Medulla oblongata (tissue), 1 donor: ENCODE measurements around the gene DHX34.
"Not testable (repeated sequence)": the region's sequence is repeated elsewhere in the genome, so short reads cannot be mapped to it uniquely, and the experiment has no call there.

Experiments
- DNase-seq: peaks from one replicate; pipeline ENCODE4 v3.0.0-alpha.2; 2015; ENCODE audit errors: extremely low spot score

Gene DHX34

GRCh38 chr19:47363758-47364531, 14.8 kb downstream of the DHX34 start:
- no peak for DNase-seq

DNA sequence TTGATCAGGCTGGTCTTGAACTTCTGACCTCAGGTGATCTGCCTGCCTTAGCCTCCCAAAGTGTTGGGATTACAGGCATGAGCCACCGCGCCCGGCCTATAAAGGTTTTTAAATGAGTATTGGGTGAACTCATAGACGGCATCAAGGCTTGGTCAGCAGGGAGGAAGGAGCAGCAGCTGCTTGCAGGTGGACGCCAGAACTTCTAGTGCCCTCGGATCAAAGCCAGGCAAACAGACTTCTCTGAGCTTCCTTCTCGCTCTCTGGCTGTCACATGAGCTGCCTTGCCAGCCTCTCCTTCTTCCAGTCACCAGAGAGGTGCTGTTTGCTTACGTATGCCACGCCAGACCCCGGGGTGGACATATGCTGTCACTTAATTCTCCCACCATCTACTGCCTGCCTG, 16.3 kb downstream of the DHX34 start:
- not testable (repeated sequence) for DNase-seq

DNA sequence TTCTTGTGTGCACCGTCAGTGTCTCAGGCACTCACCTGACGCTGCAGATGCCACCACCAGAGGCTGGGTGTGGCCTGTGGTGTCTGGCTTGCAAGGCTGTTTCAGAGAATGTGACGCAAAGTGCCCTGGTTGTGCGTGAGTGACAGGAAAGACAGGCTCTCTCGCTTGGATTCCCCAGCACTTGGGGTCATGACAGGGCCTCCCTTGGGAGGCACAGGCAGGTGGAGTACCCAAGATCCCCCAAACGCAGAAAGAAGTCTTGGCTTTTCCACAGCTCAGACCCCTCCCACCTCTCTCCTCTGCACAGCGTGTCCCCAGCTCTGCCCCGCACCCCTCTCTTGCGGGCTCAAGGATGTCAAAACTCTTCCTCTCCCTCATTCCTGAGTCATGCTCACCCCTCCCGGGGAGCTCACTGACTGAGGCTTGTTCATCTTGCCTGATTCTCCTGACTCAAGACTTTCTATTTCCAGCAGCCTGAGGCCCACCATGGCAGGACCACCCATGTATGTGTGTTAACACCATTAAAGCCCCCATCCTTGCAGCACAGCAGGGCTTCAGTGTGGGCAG, 21.0 kb downstream of the DHX34 start:
- DNase-seq, result no peak

GRCh38 chr19:47371261-47371660, 22.1 kb downstream of the DHX34 start:
- no peak for DNase-seq

DNA sequence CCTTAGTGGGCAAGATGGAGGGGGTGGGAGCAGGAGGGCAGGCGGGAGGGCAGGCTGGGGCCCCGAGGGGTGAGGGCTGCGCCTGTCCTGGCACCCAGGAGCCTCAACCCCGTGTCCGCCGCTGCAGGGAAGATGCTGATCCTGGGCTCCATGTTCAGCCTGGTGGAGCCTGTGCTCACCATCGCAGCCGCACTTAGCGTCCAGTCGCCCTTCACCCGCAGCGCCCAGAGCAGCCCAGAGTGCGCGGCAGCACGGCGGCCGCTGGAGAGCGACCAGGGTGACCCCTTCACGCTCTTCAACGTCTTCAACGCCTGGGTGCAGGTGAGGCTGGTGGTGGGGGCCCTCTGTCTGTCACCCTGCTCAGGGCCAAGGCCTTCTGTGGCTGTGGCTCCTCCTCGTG, 23.5 kb downstream of the DHX34 start:
- DNase-seq, result no peak

GRCh38 chr19:47373246-47374240, 24.4 kb downstream of the DHX34 start:
- no peak for DNase-seq

- no peak for DNase-seq
These were observed 26.0 kb downstream of the DHX34 start for GRCh38 chr19:47374876-47375693.

DNA sequence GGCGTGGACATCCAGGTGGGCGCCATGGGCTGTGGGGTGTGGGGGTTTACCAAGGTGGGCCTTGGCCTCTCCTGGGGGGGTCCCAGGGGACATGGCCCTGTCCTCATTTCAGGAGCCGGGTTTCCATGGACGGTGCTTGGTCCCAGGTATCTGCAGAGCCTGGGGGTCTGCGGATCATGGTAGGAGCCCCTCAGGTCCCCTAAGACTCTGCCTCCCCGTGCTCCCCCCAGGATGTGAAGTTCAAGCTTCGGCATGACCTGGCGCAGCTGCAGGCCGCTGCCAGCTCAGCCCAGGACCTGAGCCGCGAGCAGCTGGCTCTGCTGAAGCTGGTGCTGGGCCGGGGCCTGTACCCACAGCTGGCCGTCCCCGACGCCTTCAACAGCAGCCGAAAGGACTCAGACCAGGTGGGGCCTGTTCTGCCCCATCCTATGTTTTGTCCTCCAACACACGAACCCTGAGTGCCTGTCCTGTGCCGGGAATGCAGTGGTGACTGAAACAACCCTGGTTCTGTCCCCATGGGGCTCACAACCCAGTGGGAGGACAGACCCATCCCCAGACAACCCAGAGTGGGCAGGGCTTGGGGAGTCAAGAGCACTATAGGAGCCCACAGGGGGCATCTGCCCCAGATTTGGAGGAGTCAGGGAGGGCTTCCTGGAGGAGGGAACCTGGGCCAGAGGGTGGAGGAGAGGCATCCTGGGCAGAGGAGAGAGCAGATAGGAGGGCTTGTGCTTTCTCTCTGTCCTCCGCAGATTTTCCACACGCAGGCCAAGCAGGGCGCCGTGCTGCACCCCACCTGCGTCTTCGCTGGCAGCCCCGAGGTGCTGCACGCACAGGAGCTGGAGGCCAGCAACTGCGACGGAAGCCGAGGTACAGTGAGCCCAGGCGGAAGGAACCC, 26.8 kb downstream of the DHX34 start:
- DNase-seq, result no peak

GRCh38 chr19:47376589-47377144, 27.6 kb downstream of the DHX34 start:
- no peak for DNase-seq

DNA sequence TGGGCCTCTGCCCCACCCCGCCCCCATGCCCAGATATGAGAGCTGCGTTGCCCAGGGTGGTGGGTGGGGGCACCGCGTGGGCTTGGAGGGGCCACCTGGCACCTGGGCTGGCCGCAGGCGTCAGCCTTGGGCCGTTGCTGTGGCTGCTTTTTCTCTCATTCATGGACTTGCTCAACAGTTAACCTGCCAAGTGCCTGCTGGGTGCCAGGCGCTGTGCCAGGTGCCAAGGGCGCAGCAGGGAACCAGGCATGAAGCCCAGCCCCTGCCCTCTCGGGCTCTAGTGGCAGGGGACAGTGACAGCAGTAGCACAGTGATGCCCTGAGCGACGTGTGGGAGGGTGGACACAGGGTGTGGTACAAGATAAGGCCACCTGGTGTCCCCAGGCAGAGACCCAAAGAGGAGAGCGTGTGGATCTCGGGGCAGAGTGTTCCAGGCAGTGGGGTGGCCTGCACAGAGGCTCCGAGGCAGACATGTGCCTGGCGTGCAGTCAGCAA, 28.1 kb downstream of the DHX34 start:
- no peak for DNase-seq

GRCh38 chr19:47377801-47378200, 28.7 kb downstream of the DHX34 start:
- DNase-seq, result no peak

GRCh38 chr19:47378246-47378645, 29.1 kb downstream of the DHX34 start:
- no peak for DNase-seq

DNA sequence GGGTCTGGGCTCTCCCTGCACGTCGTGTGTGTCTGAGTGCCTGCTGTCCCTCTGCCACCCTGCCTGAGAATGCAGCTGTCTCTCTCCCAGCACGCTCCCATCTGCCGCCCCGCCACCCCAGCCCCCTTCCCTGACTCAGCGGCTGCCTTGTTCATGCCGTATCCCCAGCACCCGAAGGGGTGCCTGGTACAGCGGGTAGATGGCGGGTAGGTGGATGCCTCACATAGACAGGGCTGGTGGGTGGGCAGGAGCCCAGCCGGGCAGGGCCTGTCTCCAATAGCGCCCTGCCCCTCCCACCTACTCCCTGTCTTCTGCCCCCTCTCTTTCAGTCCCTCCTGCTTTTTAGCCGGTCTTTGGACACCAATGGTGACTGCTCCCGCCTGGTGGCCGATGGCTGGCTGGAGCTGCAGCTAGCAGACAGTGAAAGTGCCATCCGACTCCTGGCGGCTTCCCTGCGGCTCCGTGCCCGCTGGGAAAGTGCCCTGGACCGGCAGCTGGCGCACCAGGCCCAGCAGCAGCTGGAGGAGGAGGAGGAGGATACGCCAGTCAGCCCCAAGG, 30.3 kb downstream of the DHX34 start:
- DNase-seq, result peak; percentile 55

GRCh38 chr19:47380559-47380958, 31.4 kb downstream of the DHX34 start:
- DNase-seq, result no peak

GRCh38 chr19:47381121-47381520, 32.0 kb downstream of the DHX34 start:
- no peak for DNase-seq

- no peak for DNase-seq
These were observed 32.7 kb downstream of the DHX34 start for GRCh38 chr19:47381653-47382279.

- not testable (repeated sequence) for DNase-seq
These were observed 34.8 kb downstream of the DHX34 start for GRCh38 chr19:47383890-47384289.

DNA sequence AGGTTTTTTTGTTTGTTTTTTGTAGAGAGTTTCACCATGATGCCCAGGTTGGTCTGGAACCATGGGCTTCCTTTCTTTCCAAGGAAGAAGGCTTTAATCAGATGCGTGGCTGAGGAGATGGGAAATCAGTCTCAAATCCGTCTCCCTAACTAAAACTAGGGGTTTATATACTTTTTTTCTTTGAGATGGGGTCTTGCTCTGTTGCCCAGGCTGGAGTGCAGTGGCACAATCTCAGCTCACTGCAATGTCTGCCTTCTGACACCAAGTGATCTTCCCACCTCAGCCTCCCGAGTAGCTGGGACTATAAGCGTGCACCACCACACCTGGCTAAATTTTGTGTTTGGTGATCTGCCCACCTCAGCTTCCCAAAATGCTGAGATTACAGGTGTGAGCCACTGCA, 35.4 kb downstream of the DHX34 start:
- not testable (repeated sequence) for DNase-seq

DNA sequence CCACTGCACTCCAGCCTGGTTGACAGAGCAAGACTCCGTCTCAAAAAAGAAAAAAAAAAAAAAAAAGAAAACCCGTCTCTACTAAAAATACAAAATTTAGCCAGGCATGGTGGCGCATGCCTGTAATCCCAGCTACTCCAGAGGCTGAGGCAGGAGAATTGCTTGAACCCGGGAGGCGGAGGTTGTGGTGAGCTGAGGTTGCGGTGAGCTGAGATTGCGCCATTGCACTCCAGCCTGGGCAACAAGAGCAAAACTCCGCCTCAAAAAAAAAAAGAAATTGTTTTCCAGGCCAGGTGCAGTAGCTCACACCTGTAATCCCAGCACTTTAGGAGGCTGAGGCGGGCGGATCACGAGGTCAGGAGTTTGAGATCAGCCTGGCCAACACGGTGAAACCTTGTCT, 37.5 kb downstream of the DHX34 start:
- not testable (repeated sequence) for DNase-seq
